ENCODE measurements around the gene POLG.
"Not testable (repeated sequence)": the region's sequence is repeated elsewhere in the genome, so short reads cannot be mapped to it uniquely, and the experiment has no call there.

The POLG gene

DNA sequence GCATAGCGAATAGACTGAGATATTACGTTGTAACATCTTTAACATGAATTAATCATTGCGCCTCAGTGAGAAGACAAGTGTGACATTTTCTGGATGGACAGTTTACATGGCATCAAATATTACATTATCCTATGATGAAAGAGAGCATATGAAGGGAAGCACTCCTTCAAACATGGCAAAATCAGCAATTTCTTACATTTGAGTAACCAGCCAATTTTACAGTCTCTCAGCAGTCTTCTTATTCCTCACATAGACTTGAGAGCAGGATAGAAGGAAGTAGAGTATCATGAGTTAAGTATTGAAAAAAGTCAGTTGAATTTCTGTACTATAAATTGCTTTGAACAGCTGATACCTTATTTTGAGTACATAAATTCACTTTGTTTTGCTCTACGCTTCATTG, 52.0 kb downstream of the POLG start:
- no peak for DNase-seq (ENCODE audit: low read depth in 2 of 2)

DNA sequence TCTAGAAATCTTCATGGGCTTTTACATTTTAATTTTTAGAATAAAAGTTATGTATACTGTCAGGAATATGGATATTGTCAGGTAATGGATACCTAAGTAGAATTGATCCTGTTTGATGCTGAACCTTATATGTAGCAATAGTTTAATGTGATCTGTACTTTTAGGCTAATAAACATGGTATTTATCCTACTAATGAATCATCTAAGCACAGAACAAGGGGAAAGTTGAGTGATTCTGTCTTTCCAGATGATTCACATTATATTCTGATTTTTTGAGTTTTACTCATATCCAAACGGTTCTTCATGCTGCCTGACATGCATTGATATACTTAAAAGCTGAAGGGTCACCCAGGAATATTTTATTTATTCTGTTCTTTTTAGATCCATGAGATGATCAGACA, 56.3 kb downstream of the POLG start:
- no peak for DNase-seq (ENCODE audit: low read depth in 2 of 2)

DNA sequence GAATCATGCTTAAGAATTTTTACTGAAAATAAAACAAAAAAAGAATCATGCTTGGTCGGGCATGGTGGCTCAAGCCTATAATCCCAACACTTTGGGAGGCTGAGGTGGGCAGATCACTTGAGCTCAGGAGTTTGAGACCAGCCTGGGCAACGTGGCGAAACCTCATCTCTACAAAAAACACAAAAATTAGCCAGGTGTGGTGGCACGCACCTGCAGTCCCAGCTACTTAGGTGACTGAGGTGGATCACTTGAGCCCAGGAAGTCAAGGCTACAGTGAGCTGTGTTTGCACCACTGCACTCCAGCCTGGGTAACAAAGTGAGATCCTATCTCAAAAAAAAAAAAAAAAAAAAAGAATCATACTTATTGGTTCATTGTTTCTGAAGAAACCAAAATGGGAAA, 57.3 kb downstream of the POLG start:
- DNase-seq (ENCODE audit: low read depth in 2 of 2): not testable (repeated sequence)

All from stimulated activated CD8-positive, alpha-beta memory T cell treated with anti-CD3 and anti-CD28 coated beads, Interleukin-15, amount 100 ng/mL, for 4 hours (primary cell).